Astrocyte (in vitro differentiated cells and primary cell): ENCODE measurements around the gene GPSM3. TPM values are rescaled to one million over a fixed set of nuclear protein-coding genes. Genes with fewer than 3 reads are reported as not detected.

ENCODE experiments used
- DNase-seq: peaks from one replicate; pipeline ENCODE4 v3.0.0-alpha.2; 2010; ENCODE audit warnings: low read depth
- FAIRE-seq: peaks from 2 replicates; lab custom pipeline; 2011; peaks lifted over from hg19 to GRCh38; lab: Jason Lieb, UNC
- H2AFZ ChIP-seq: 2 replicates; pipeline ENCODE4 v1.6.0; 2012; ENCODE audit warnings: low read depth, low read length, inconsistent platforms
- H3K27ac ChIP-seq: 2 replicates; pipeline ENCODE4 v1.5.1; 2011; ENCODE audit warnings: low read depth, low read length, inconsistent platforms
- H3K27me3 ChIP-seq: 2 replicates; pipeline ENCODE4 v1.6.0; 2011; ENCODE audit warnings: low read length, inconsistent platforms; ENCODE audit not compliant: insufficient read depth
- H3K36me3 ChIP-seq: 2 replicates; pipeline ENCODE4 v1.5.1; 2011; ENCODE audit warnings: low read length, inconsistent platforms; ENCODE audit not compliant: insufficient read depth
- H3K4me1 ChIP-seq: 2 replicates; pipeline ENCODE4 v1.5.1; 2011; ENCODE audit warnings: low read length, inconsistent platforms; ENCODE audit not compliant: insufficient read depth
- H3K4me2 ChIP-seq: 2 replicates; pipeline ENCODE4 v1.6.0; 2012; ENCODE audit warnings: low read length, inconsistent platforms
- H3K4me3 ChIP-seq: 2 replicates; pipeline ENCODE4 v1.5.1; 2011; ENCODE audit warnings: low read depth, mild to moderate bottlenecking, low read length, inconsistent platforms; ENCODE audit not compliant: insufficient read depth
- H3K79me2 ChIP-seq: 2 replicates; pipeline ENCODE4 v1.6.0; 2012; ENCODE audit warnings: mild to moderate bottlenecking, low read length, inconsistent platforms; ENCODE audit not compliant: insufficient read depth
- H3K9ac ChIP-seq: 2 replicates; pipeline ENCODE4 v1.6.0; 2012; ENCODE audit warnings: mild to moderate bottlenecking, low read length, inconsistent platforms
- H3K9me3 ChIP-seq: 2 replicates; pipeline ENCODE4 v1.5.1; 2012; ENCODE audit warnings: low read depth, mild to moderate bottlenecking, low read length, inconsistent platforms; ENCODE audit not compliant: insufficient read depth
- H4K20me1 ChIP-seq: 2 replicates; pipeline ENCODE4 v1.6.0; 2012; ENCODE audit warnings: low read length, inconsistent platforms; ENCODE audit not compliant: insufficient read depth
- H3K27ac Mint-ChIP-seq: one replicate; pipeline ENCODE4 v1.8.0; 2021; ENCODE audit warnings: mild to moderate bottlenecking, mixed read lengths; ENCODE audit not compliant: unreplicated experiment
- H3K27me3 Mint-ChIP-seq: one replicate; pipeline ENCODE4 v1.8.0; 2021; ENCODE audit warnings: low read depth, mixed read lengths; ENCODE audit not compliant: unreplicated experiment
- H3K36me3 Mint-ChIP-seq: one replicate; pipeline ENCODE4 v1.8.0; 2021; ENCODE audit warnings: low read depth, mixed read lengths; ENCODE audit not compliant: unreplicated experiment
- H3K4me1 Mint-ChIP-seq: one replicate; pipeline ENCODE4 v1.8.0; 2021; ENCODE audit warnings: low read depth, mixed read lengths; ENCODE audit not compliant: unreplicated experiment
- H3K4me3 Mint-ChIP-seq: one replicate; pipeline ENCODE4 v1.8.0; 2021; ENCODE audit warnings: mild to moderate bottlenecking, moderate library complexity, mixed read lengths; ENCODE audit not compliant: unreplicated experiment
- H3K9me3 Mint-ChIP-seq: one replicate; pipeline ENCODE4 v1.8.0; 2021; ENCODE audit warnings: mild to moderate bottlenecking, mixed read lengths; ENCODE audit not compliant: unreplicated experiment
- CTCF ChIP-seq: IDR thresholded peaks from 2 replicates; pipeline ENCODE4 v1.5.1; 2011; ENCODE audit warnings: low read depth, mild to moderate bottlenecking, inconsistent platforms, low read length, moderate library complexity; ENCODE audit not compliant: insufficient read depth
- EZH2 ChIP-seq: IDR thresholded peaks from 2 replicates; pipeline ENCODE4 v1.6.1; 2012; ENCODE audit warnings: mild to moderate bottlenecking, low read length, inconsistent platforms; ENCODE audit not compliant: insufficient read depth
- total RNA-seq: library from RNA; stranded (reverse); gene quantifications from 2 replicates; pipeline ENCODE4 v1.2.1, GENCODE V29; 2021

The GPSM3 gene
- total RNA-seq, 1 donor from 2014 or later = 9.6 TPM

GRCh38 chr6:32184084-32184640 lies 8.3 kb downstream of the GPSM3 start, which contains the start of gene AGER:
AGER (minus strand) TSS chr6:32184253; CDS start chr6:32184222, 31 bp downstream.
- Mint-ChIP-seq H3K4me3 (no peak within 1 kb of the TSS), H3K4me1 (peaks cover 27% of the 10 kb centered on the region), H3K27me3 (no peaks in the 10 kb centered on the region), H3K9me3 (no peaks in the 10 kb centered on the region), H3K36me3 (peaks cover 23% of the 10 kb centered on the region), H3K27ac (peak within 1 kb of the TSS; percentile 31)
- H4K20me1 ChIP-seq = no peaks in the 10 kb centered on the region
- no peak within 1 kb of the TSS for H3K4me2 ChIP-seq
- H3K27me3 ChIP-seq = no peaks in the 10 kb centered on the region
- H3K79me2 ChIP-seq = peaks cover 28% of the 10 kb centered on the region
- H3K4me1 ChIP-seq = peaks cover 14% of the 10 kb centered on the region
- H3K9ac ChIP-seq = no peak within 1 kb of the TSS
- H2AFZ ChIP-seq = no peak within 1 kb of the TSS
- H3K36me3 ChIP-seq = peaks cover 18% of the 10 kb centered on the region
- no peak within 1 kb of the TSS for H3K27ac ChIP-seq
- no peaks in the 10 kb centered on the region for H3K9me3 ChIP-seq
- no peak for FAIRE-seq
- no peak for TF ChIP-seq EZH2
- no peak within 1 kb of the TSS for H3K4me3 ChIP-seq
- no peak for DNase-seq

- FAIRE-seq (no peak), DNase-seq (no peak)
- no peaks in the 10 kb centered on the region for H3K9me3 ChIP-seq
- Mint-ChIP-seq H3K4me1 (peaks cover 28% of the 10 kb centered on the region), H3K36me3 (peaks cover 24% of the 10 kb centered on the region), H3K27ac (no peak overlapping the region), H3K27me3 (no peaks in the 10 kb centered on the region), H3K4me3 (no peak overlapping the region), H3K9me3 (no peaks in the 10 kb centered on the region)
- TF ChIP-seq CTCF (no peak), EZH2 (no peak)
- H3K27me3 ChIP-seq = no peaks in the 10 kb centered on the region
- H3K36me3 ChIP-seq = peaks cover 18% of the 10 kb centered on the region
- H3K4me1 ChIP-seq = peaks cover 14% of the 10 kb centered on the region
- H3K4me3 ChIP-seq = no peak overlapping the region
- no peak overlapping the region for H3K4me2 ChIP-seq
- H3K9ac ChIP-seq = no peak overlapping the region
- H2AFZ ChIP-seq = no peak overlapping the region
- no peaks in the 10 kb centered on the region for H4K20me1 ChIP-seq
- H3K27ac ChIP-seq = no peak overlapping the region
- peaks cover 28% of the 10 kb centered on the region for H3K79me2 ChIP-seq
Observed at GRCh38 chr6:32183483-32184083, 8.9 kb downstream of the GPSM3 start.

GRCh38 chr6:32183030-32183429 lies 9.4 kb downstream of the GPSM3 start:
- H2AFZ ChIP-seq = no peak overlapping the region
- TF ChIP-seq EZH2 = no peak
- TF ChIP-seq CTCF = no peak
- H3K4me1 Mint-ChIP-seq = peaks cover 27% of the 10 kb centered on the region
- no peak overlapping the region for H3K4me2 ChIP-seq
- H3K27ac Mint-ChIP-seq = peak overlapping the region; percentile 31
- H3K27me3 ChIP-seq = no peaks in the 10 kb centered on the region
- H3K4me3 ChIP-seq = no peak overlapping the region
- no peaks in the 10 kb centered on the region for H4K20me1 ChIP-seq
- peaks cover 23% of the 10 kb centered on the region for H3K79me2 ChIP-seq
- H3K4me3 Mint-ChIP-seq = no peak overlapping the region
- DNase-seq (no peak), FAIRE-seq (no peak)
- H3K27ac ChIP-seq = no peak overlapping the region
- no peaks in the 10 kb centered on the region for H3K9me3 ChIP-seq
- no peak overlapping the region for H3K9ac ChIP-seq
- no peaks in the 10 kb centered on the region for H3K9me3 Mint-ChIP-seq
- peaks cover 11% of the 10 kb centered on the region for H3K4me1 ChIP-seq
- H3K27me3 Mint-ChIP-seq = no peaks in the 10 kb centered on the region
- H3K36me3 Mint-ChIP-seq = peaks cover 24% of the 10 kb centered on the region
- peaks cover 18% of the 10 kb centered on the region for H3K36me3 ChIP-seq
